ENCODE data around the gene C21orf58.
A peak's percentile ranks its signal among the peaks of the same experiment; 100 is the strongest.
"Not testable (repeated sequence)": the region's sequence is repeated elsewhere in the genome, so short reads cannot be mapped to it uniquely, and the experiment has no call there.

The C21orf58 gene

GRCh38 chr21:46323227-46323709, 402 bp downstream of the C21orf58 start:
- peak; percentile 7 for DNase-seq (ENCODE audit: low spot score)

DNA sequence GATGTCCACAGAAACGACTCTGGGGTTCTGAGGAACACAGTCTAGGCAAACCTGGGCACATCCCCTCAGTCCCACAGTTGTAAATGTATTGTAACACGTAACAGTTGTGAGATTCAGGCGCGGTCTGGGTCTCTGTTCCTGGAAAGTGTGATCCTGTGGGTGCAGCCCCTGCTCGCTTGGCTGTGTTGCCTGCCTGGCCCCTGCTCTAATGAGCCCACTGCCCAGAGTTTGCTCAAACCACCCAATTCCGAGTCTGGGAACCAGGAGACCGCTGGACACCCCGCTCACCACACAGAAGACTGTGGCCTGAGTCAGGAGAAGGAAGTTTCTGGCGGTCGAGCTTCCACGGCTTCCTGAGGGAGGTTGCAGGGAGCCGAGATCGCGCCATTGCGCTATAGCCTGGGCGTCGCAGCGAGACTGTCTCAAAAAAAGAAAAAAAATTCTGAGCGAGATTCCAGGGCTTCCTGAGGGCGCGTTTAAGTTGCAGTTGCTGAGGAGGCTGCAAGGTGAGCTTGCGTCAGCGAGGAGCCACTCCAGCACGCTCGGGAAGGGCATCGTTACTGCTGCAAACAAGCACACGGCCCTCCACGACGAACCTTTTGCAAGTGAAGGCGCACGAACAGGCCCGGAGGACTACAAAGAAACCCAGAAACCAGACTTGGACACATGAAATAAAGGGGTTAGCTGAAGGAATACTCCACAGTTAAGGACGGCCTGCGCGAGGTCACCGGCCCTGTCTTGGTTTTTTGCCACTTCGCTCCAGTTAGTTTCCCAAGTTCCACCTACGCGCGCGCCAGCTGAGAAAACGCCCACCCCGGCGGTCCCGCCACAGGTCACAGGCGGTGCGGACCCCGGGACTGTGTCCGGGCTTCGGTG, 1.1 kb downstream of the C21orf58 start:
- no peak for DNase-seq (ENCODE audit: low spot score)

- DNase-seq (ENCODE audit: low spot score) = no peak
These were observed 3.3 kb downstream of the C21orf58 start for GRCh38 chr21:46320331-46320801.

DNA sequence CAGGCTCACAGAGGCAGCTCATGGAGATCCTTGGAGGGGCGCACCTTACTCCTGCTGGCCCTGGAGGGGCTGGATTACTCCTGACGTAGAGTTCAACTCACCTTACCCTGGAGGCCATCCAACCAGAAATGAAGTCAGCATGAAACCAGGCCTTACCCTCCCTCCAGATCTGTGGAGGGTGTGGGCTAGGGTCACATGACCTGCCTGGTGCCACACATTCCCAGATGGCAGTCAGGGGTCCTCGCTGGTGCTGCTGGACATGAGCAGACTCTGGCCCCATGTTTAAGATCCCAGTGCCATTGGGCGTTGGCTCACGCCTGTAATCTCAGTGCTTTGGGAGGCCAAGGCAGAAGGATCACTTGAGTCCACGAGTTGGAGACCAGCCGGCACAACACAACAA, 4.5 kb downstream of the C21orf58 start:
- no peak for DNase-seq (ENCODE audit: low spot score)

DNA sequence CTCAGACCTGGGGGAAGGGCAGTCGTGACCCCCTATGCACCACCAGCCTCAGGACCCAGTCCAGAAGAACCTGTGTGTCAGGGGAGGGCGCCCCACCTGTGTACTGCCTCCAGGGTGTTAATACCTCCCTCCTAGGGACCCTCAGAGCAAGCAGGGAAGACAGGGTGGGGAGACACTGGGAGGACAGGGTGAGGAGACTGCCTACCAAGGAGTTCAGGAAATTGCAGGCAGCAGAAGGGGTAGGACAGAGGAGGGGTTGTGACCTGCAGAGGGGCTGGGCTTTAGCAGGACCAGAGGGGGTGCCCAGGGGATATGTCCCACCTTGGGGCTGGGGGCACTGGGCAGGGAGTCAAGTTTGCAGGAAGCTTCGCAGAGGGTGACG, 5.2 kb downstream of the C21orf58 start:
- no peak for DNase-seq (ENCODE audit: low spot score)

- no peak for DNase-seq (ENCODE audit: low spot score)
These were observed 5.8 kb downstream of the C21orf58 start for GRCh38 chr21:46317710-46318463.

GRCh38 chr21:46316708-46317324, 6.9 kb downstream of the C21orf58 start:
- DNase-seq (ENCODE audit: low spot score) = no peak

- no peak for DNase-seq (ENCODE audit: low spot score)
These were observed 9.1 kb downstream of the C21orf58 start for GRCh38 chr21:46314441-46315020.

GRCh38 chr21:46312949-46313348, 10.7 kb downstream of the C21orf58 start:
- DNase-seq (ENCODE audit: low spot score) = no peak

DNA sequence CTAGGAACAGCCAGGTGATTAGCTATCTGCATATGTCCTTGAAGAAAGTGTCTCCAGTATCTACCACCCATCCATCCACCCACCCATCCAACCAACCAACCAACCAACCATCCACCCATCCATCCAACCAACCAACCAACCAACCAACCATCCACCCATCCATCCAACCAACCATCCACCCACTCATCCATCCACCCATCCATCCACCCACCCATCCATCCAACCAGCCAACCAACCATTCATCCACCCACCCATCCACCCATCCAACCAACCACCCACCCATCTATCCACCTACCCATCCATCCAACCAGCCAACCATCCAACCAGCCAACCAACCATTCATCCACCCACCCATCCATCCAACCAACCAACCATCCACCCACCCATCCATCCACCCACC, 12.1 kb downstream of the C21orf58 start:
- no peak for DNase-seq (ENCODE audit: low spot score)

DNA sequence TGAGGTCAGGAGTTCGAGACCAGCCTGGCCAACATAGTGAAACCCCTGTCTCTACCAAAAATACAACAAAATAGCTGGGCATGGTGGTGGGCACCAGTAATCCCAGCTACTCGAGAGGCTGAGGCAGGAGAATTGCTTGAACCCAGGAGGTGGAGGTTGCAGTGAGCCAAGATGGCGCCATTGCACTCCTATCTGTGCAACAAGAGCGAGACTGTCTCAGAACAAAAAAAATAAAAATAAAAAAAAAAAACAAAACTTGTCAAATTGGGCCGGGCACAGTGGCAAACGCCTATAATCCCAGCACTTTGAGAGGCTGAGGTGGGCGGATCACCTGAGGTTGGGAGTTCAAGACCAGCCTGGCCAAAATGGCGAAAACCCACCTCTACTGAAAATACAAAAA, 13.4 kb downstream of the C21orf58 start:
- DNase-seq (ENCODE audit: low spot score) = not testable (repeated sequence)

DNA sequence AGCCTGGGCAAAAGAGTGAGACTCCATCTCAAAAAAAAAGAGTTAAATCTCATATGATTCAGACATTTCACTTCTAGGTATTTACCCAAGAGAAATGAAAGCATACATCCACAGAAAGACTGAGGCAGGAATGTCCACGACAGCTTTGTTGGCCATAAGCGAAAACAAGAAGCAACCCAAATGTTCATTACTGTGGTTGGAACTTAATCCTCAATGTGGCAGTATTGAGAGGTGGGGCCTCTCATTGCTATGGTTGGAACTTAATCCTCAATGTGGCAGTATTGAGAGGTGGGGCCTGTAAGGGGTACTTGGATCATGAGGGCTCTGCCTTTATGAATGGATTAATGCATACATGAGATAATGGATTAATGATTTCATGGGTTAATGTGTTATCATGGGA, 15.2 kb downstream of the C21orf58 start:
- DNase-seq (ENCODE audit: low spot score) = no peak

DNA sequence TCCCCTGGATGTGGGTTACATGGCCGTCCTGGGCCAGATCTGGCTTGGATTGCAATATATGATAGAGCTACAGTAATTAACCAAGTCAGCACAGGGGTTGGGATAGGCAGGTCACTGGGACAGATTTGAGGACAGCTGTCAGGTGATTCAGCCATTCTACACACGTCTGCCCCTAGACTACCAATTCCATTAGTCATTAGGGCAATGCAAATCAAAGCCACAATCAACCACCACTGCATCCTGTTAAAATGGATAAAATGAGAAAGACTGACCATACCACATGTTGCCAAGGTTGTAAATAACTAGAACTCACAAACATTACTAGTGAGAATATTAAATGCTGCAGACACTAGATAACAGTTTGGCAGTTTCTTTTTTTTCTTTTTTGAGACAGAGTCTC, 16.0 kb downstream of the C21orf58 start:
- DNase-seq (ENCODE audit: low spot score) = no peak

DNA sequence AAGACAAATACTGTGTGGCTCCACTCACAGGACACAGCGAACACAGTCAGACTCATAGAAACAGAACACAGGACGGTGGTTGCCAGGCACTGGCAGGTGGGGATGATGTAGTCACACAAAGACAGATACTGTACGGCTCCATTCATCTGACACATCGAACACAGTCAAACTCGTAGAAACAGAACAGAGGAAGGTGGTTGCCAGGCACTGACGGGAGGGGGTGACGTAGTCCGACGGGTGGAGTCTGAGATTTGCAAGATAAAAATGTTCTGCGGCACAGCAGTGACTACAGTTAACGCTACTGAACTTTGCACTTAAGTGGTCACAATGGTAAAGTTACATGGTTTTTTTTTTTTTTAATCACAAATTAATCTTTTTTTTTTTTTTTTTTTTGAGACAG, 18.7 kb downstream of the C21orf58 start:
- peak; percentile 58 for DNase-seq (ENCODE audit: low spot score)

DNA sequence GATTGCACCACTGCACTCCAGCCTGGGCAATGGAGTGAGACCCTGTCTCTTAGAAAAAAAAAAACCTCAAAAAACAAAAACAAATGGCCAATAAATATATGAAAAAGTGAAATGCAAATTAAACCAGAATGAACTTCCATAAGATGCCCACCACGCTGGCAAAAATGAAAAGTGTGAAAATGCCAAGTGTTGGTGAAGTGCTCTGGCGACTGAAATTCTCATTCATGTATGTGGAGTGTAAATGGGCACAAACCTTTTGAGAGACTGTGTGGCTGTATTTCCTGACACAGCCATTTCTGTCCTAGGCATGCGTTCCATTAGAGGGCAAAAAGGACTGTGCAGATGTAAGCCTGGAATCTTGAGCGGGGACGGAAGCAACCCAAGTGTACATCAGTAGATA, 19.2 kb downstream of the C21orf58 start:
- no peak for DNase-seq (ENCODE audit: low spot score)

DNA sequence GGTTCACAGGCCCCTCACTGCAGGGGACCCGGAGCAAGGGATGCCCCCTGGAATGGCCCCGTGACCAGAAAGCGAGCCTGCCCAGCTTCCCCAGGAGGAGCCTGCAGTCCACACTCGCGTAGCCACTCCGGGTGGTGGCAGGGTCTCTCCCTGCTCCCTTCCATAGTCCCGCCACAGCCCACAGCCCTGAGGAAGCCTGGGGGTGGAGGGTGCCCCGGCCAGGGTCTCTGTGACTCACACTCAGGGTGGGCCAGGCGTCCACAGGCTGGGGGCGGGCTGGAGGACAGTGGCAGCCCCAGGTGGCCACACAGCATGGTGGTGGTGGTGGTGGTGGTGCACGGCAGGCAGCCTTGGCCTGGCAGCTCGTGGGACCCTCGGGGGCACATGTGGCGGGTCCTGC, 21.9 kb downstream of the C21orf58 start:
- no peak for DNase-seq (ENCODE audit: low spot score)

DNA sequence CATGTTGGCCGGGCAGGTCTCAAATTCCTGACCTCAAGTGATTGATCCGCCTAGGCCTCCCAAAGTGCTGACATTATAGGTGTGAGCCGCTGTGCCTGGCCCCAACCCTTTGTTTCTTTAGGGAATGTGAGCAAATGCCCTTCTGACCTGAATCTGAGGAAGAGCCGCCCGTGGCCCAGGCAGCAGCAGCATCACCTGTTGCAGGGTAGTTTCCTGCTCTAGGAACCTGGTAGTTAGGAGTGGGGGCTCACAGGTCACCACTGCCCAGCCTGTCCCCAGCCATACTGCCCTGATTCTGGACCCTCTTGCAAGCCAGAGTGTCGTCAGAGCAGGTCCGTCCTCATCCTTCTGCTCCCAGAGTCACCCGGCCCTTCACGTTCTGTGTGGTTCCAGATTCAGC, 24.5 kb downstream of the C21orf58 start:
- DNase-seq (ENCODE audit: low spot score) = no peak

DNA sequence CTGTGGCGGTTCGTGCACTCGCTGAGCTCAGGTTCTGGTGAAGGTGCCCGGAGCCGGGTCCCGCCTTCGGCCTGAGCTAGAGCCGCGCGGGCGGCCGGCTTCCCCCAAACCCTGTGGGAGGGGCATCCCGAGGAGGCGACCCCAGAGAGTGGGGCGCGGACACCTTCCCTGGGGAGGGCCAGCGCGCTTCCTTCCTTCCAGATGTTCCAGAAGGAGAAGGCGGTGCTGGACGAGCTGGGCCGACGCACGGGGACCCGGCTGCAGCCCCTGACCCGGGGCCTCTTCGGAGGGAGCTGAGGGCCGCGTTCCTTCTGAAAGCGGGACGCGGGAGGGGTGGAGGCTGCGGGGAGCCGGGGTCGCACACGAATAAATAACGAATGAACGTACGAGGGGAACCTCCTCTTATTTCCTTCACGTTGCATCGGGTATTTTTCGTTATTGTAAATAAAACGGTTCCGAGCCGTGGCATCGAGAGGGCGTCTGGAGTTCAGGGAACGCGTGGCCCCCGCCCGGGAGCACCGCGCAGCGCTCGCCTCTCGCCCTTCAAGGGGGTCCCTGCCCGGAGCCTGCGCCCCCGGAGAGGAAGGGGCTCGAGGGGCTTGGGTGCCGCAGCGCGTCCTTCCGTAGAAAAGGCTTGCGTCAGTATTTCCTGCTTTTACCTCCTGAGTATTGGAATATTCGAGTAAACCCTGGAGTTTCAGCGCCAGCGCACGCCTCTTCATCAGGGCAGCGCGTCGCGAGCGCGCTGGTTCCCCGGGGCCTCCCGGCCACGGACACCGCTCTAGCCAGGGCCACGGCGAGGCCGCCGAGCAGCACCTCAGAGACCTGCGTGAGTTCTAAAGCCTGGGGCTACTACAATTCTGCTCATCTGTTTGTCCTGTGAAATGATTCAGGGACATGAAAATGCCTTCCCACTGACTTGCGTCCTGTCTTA, 26.1 kb downstream of the C21orf58 start:
- DNase-seq (ENCODE audit: low spot score) = no peak

GRCh38 chr21:46295996-46296752, 27.5 kb downstream of the C21orf58 start:
- peak; percentile 34 for DNase-seq (ENCODE audit: low spot score)

- no peak for DNase-seq (ENCODE audit: low spot score)
These were observed 28.4 kb downstream of the C21orf58 start for GRCh38 chr21:46295177-46295770.

Measured in globus pallidus (tissue), 1 donor.